ENCODE data around the gene PAFAH1B2.
"Not testable (repeated sequence)": the region's sequence is repeated elsewhere in the genome, so short reads cannot be mapped to it uniquely, and the experiment has no call there.

Gene PAFAH1B2

GRCh38 chr11:117203069-117203407 is 59.0 kb downstream of the PAFAH1B2 start:
- no peak for DNase-seq (ENCODE audit: low spot score)

GRCh38 chr11:117204283-117205080 is 60.4 kb downstream of the PAFAH1B2 start:
- no peak for DNase-seq (ENCODE audit: low spot score)

DNA sequence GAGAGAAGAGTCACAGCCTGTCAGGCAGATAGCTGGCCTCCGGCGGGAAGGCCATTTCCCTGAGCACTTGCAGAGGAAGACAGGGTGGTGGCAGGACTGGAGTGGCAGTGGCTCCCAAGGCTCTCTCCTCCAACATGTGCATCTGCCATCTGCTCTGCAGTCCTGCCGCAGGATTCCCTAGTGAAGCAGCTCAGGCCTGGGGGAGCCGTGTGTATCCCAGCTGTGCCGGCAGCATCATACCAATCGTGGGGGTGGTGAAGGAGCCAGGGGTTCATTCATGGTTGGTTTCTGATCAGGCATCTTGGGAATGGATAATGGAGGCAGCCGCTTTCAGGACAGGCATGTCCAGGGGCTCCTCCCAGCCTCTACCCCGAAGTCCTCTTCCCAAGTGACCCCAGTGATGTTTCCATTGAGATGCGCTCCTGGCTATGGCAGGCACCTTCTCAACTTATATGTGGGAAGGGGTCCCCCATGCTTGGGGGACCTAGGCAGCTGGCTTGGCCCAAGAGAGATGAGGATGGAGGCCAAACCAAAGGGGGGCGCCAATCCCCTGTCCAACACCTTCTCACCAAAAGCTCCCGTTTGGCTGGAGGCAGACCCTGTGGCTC is 61.2 kb downstream of the PAFAH1B2 start:
- no peak for DNase-seq (ENCODE audit: low spot score)

DNA sequence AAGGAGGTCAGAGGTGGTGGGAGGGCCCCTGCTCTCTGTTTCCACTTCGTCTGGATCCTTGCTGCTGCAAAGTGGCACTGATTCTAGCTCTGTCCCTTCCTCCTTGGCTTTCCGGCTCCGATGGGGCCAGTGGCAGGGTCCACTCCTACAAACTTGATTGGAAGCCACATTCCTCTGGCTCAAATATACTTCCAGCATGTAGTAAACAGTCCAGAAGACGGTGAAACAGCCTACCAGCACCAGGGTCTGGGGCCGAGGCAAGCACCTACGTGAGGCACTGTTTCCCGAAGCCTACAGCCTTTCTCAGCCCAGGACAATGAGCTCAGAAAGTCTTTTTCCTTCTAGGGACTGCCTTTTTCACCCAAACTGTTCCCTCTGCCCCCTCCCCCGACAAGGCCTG is 62.0 kb downstream of the PAFAH1B2 start:
- not testable (repeated sequence) for DNase-seq (ENCODE audit: low spot score)

DNA sequence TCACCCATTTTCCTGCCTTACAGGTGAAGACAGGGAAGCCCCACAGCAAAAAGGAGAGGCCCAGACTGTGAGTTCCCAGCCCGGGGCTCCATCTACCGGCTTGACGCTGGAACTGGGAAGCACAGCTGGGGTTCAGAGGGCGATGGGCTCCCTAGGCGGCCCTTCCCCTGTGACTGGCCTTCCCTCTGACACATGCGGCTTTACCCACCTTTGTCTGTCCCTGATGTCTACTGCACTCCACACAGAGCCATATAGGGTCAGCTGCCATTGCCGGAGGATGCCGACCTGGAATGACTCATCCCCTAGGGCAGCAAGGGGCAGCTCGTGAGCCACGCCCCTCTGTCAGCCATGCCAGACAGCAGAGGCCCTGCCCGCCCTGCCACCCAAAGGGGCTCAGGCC is 62.8 kb downstream of the PAFAH1B2 start:
- not testable (repeated sequence) for DNase-seq (ENCODE audit: low spot score)

DNA sequence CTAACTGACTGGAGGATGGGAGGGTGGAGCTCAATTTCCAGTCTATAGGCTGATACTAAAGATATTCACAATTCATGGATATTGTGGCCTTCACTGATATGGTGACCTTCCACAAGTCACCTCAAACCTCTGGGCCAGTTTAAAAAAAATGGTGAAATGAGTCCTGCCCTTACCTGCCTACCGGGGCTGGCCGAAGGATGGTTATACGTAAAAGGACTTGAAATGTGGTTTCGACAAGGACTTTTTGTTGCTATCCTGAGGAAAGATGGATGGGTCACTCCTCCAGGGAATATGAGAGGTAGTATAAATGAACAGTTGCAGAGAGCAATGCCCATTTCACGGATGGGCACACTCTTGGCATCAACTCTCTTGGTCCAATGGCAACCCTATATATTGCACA is 63.4 kb downstream of the PAFAH1B2 start:
- not testable (repeated sequence) for DNase-seq (ENCODE audit: low spot score)

GRCh38 chr11:117208710-117209109 is 64.6 kb downstream of the PAFAH1B2 start:
- DNase-seq (ENCODE audit: low spot score) = not testable (repeated sequence)

DNA sequence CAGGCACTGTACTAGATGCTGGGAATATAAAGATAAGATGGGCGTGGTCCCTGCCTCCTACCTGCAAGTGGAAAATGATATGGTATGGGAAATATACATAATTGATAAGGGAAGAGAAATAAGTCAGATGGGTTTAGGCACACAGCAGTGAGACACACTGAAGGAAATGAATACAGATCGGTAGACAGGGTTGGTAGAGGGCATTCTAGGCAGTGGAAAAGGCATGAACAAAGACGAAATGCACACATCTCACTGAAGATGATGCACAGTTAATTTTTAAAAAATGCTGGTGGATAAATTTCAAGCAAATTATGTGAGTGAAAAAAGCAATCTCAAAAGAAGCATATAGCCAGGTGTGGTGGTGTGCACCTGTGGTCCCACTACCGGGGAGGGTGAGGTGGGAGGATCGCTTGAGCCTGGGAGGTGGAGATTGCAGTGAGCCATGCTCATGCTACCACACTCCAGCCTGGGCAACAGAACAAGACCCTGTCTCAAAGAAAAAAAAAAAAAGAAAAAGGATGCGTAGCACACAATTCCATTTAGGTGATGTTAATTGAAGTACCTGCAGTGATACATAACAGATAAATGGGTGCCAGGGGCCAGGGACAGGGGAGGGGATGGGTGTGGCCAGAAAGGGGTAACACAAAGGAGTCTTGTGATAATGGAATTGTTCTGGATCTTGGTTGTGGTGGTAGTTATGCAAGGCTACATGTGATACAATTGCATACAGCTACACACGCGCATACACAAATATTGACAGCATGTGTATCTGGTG is 65.5 kb downstream of the PAFAH1B2 start:
- not testable (repeated sequence) for DNase-seq (ENCODE audit: low spot score)

GRCh38 chr11:117210620-117211019 is 66.5 kb downstream of the PAFAH1B2 start:
- no peak for DNase-seq (ENCODE audit: low spot score)

- no peak for DNase-seq (ENCODE audit: low spot score)
Measured at GRCh38 chr11:117212697-117213355, 68.7 kb downstream of the PAFAH1B2 start.

- DNase-seq (ENCODE audit: low spot score) = no peak
Measured at GRCh38 chr11:117214404-117215110, 70.5 kb downstream of the PAFAH1B2 start.

- no peak for DNase-seq (ENCODE audit: low spot score)
Measured at GRCh38 chr11:117217141-117218084, 73.3 kb downstream of the PAFAH1B2 start.

DNA sequence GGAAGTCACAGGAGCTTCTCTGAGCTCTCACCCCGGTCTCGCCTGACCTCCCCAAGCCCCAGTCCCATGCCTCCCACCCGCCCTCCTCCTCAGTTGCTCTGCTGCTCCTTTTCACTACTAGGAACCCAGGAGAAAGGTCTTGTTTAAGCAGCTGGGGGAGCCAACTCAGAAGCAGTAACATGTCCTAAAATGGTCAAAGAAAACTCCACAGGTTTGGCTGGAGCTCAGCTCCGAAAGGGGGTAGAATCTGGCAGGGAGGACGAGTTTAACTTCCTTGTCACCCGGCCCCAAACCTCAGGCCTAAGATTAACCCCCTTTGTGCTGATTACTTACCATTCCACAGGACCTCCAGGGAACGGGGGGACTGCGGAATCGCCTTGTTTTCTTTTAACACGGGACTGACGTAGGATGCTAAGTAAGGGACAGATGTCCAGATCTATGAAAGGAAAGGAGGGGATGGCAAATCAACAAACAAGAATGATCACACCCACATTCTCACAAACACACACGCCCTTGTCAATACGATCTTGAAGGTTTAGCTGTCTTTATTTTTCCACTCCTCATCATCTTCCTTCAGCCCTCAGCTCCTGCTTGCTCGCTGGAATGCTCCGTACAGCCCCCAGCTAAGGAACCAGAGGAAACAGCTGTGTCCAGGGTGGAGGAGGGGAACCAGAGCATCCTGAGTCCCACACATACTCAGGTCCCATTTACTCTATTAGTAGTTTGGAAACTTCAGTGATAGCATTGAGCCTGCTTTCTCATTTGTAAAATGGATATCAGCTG is 74.2 kb downstream of the PAFAH1B2 start:
- DNase-seq (ENCODE audit: low spot score) = no peak

DNA sequence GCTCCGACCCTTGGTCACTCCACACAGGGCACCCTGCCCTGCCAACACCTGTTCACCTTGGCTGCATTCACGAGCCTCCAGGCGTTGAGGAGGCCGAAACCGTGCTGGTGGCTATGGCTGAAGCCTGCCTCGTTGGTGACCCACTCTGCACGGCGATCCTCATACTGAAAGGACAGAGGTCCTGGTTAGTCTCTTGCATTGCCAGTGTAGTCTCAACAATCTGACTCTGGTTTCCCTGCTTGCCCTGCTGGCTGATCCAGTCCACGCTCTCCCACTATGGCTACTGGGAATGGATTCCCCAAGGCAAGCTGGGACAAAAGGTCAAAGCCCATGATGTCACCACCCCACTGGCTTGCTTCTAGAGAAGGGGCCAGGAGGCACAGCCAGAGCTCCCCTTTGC is 74.9 kb downstream of the PAFAH1B2 start:
- no peak for DNase-seq (ENCODE audit: low spot score)

DNA sequence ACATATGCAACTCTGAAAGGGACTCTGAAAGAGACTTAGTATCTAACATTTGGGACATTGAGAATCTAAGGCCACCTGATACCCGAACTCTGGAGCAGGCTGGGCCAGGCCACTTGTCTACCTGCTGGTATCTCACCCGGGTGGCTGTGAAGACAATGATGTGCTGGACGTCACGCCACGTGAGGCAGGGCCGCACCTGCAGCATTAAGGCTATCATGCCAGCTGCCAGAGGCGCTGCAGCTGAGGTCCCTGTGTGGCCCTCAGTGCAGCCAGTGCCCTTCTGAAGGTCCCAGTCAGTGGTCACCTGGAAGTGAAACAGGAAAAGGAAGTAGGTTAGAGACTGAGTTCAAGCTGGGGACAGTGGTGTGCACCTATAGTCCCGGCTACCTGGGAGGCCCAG is 75.4 kb downstream of the PAFAH1B2 start:
- no peak for DNase-seq (ENCODE audit: low spot score)

- no peak for DNase-seq (ENCODE audit: low spot score)
Measured at GRCh38 chr11:117219995-117220394, 75.9 kb downstream of the PAFAH1B2 start.

DNA sequence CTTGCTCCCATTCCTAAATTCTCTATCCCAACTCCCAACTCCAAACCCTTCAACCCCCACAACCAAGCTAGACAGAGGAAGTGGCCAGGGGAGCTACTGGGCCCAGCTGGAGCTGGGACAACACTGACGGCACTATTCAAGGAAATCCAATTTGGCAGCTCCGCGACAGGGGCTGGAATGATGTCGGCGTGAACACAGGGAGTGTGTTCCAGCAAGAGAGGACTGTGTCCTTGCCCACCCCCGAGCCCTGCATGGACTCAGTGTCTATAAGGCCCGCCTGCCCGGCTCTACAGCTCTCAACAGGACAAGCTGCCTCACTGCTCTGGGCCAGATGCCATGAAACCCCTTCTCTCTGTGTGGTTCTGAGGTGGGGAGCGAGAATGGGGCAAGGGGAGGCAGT is 76.5 kb downstream of the PAFAH1B2 start:
- peak; percentile 70 for DNase-seq (ENCODE audit: low spot score)

DNA sequence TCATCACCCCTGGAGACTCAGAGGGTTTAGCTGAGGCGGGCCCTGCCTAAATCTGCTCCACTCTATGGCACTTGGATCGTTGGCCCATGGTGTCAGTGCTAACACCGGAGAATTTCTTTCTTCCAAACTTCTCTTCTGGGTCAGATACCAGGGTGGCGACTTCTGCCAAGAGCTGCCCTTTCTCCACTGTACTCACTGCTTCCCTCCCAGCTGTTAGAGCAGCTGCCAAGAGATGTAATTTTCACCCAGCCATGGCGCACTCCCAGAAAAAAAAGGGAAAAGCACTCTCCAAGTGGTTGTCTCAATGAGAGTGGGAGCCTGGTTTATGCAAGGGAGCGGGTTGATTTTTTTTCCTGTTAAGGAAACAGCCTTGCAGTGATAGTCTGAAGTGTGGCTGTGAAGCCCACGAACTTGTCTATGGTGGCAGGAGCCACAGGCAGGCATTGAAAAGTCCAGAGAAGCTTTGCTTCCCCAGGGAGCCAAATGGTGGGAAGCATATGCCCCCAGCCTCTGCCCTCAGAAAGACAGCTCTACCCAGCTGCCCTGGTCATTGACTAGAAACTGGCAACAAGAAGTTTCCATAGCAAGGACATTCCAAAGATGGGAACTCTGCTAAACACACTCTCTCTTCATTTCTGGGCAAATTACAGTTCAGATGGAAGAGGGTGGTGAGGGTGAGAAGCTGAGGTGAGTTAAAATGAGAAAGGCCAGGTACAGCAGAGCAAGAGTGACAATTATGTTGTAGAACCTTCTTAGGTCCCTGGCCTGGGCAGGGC is 77.1 kb downstream of the PAFAH1B2 start:
- peak; percentile 54 for DNase-seq (ENCODE audit: low spot score)
